ENCODE data around the gene APLP1.

DNA sequence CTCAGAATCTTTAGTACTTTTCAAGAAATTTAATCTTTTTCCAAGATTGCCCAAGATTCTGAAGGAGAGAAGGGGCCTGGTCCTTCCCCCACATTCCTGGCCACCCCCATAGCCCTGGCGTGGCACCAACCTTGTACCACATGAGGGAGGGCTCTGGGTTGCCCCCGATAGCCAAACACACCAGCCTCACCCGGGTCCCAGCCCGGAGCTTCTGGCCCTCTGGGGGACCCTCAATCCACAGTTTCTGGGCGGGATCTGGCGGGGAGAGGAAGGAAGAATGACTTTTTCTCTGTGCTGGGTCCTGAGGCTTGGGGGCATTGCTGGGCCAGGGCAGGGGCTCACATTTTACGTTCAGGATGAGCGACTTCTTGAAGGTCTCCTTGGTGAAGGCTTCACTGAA lies 20.5 kb upstream of the APLP1 start:
- TF ChIP-seq POLR2AphosphoS5 (IDR thresholded peaks at IDR 0.05; ENCODE audit: insufficient read depth, low read depth, low read length) = no peak
- TF ChIP-seq, protein P1, sequence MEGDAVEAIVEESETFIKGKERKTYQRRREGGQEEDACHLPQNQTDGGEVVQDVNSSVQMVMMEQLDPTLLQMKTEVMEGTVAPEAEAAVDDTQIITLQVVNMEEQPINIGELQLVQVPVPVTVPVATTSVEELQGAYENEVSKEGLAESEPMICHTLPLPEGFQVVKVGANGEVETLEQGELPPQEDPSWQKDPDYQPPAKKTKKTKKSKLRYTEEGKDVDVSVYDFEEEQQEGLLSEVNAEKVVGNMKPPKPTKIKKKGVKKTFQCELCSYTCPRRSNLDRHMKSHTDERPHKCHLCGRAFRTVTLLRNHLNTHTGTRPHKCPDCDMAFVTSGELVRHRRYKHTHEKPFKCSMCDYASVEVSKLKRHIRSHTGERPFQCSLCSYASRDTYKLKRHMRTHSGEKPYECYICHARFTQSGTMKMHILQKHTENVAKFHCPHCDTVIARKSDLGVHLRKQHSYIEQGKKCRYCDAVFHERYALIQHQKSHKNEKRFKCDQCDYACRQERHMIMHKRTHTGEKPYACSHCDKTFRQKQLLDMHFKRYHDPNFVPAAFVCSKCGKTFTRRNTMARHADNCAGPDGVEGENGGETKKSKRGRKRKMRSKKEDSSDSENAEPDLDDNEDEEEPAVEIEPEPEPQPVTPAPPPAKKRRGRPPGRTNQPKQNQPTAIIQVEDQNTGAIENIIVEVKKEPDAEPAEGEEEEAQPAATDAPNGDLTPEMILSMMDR (IDR thresholded peaks at IDR 0.05; ENCODE audit: extremely low read depth in 1 of 2, insufficient read depth in 1 of 2, low read depth in 1 of 2, low read length in 2 of 2) = no peak
- no peak for TF ChIP-seq EZH2 (IDR thresholded peaks at IDR 0.05; ENCODE audit: borderline replicate concordance, low read depth, low read length, severe bottlenecking)
- TF ChIP-seq, protein P2, sequence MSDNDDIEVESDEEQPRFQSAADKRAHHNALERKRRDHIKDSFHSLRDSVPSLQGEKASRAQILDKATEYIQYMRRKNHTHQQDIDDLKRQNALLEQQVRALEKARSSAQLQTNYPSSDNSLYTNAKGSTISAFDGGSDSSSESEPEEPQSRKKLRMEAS (IDR thresholded peaks at IDR 0.05; ENCODE audit: insufficient read depth, insufficient read length) = no peak
- TF ChIP-seq POLR2A (IDR thresholded peaks at IDR 0.05; ENCODE audit: low read depth, low read length) = no peak
